Heart left ventricle (tissue), 16 donors: ENCODE measurements around the gene KRTAP10-6. TPM values are rescaled to one million over a fixed set of nuclear protein-coding genes. Genes with fewer than 3 reads are reported as not detected.

Experiments used
- ATAC-seq, 4 donors: fragments of 200-7000 bp; cut with Tn5 transposase; one replicate each; pipeline ENCODE4 v1.9.1; 2020 to 2022; ENCODE audit warnings: moderate library complexity in 4 of 4, mild to moderate bottlenecking in 3 of 4, moderate number of reproducible peaks in 1 of 4
- DNase-seq, 5 donors: peaks; one replicate each; pipeline ENCODE4 v3.0.0-alpha.2; 2020
- H3K27ac ChIP-seq, 12 donors: fragments of 200-600 bp; sonication (generic) in 4 of 12; one replicate each; pipeline versions ENCODE4 v1.5.0 to v1.8.0; 2016 to 2022; ENCODE audit warnings: mild to moderate bottlenecking in 2 of 12
- H3K27me3 ChIP-seq, 9 donors: fragments of 200-600 bp; sonication (generic) in 2 of 9; one replicate each; pipeline versions ENCODE4 v1.5.1 to v1.8.0; 2016 to 2022; ENCODE audit warnings: mild to moderate bottlenecking in 3 of 9
- H3K36me3 ChIP-seq, 9 donors: fragments of 200-600 bp; sonication (generic) in 2 of 9; one replicate each; pipeline versions ENCODE4 v1.5.0 to v1.8.0; 2018 to 2022; ENCODE audit warnings: mild to moderate bottlenecking in 2 of 9
- H3K4me1 ChIP-seq, 12 donors: fragments of 200-600 bp; sonication (generic) in 4 of 12; one replicate each; pipeline versions ENCODE4 v1.5.0 to v1.8.0; 2016 to 2022; ENCODE audit warnings: mild to moderate bottlenecking in 3 of 12
- H3K4me3 ChIP-seq, 12 donors: fragments of 200-600 bp; sonication (generic) in 4 of 12; one replicate each; pipeline versions ENCODE4 v1.5.0 to v1.8.0; 2017 to 2022; ENCODE audit warnings: mild to moderate bottlenecking in 9 of 12, moderate library complexity in 4 of 12
- H3K9me3 ChIP-seq, 12 donors: fragments of 200-600 bp; sonication (generic) in 4 of 12; one replicate each; pipeline versions ENCODE4 v1.5.0 to v1.8.0; 2016 to 2022; ENCODE audit warnings: mild to moderate bottlenecking in 1 of 12
- POLR2A ChIP-seq, 2 donors: fragments of 450-650 bp; IDR thresholded peaks; one replicate each; pipeline ENCODE4 v1.6.1; 2017; ENCODE audit warnings: antibody characterized with exemption in 2 of 2, mild to moderate bottlenecking in 2 of 2, moderate library complexity in 2 of 2
- WGBS, 4 donors: extraction: QIAGEN DNeasy Blood & Tissue Kit in 2 of 4; methylation state at CpG; one replicate each; pipeline versions ENCODE4 v1.1.5 to v1.1.7; 2013 to 2018; 5-methylcytosine and 5-hydroxymethylcytosine counted together
- intact Hi-C, 10 donors: fragments of 100-400 bp; cut with DNase I; formaldehyde crosslinking; loops; one replicate each; pipeline versions ENCODE4 v1.11.1 to v1.14.2; 2022
- polyA plus RNA-seq, 2 donors: library from polyadenylated mRNA; stranded (reverse); fragments of 200-250 nt; gene quantifications; one replicate each; pipeline ENCODE4 v1.2.3, GENCODE V29; 2013
- total RNA-seq, 9 donors: library from RNA; depleted of rRNA in 2 of 9; stranded (reverse); fragments of >200 nt in 2 of 9; fragmentation: NEBNext Ultra II Directional in 3 of 9; extraction: Animal tissue kit (Norgen Biotek cat#: 25700) in 3 of 9; gene quantifications; one replicate each; pipeline versions ENCODE4 v1.1.0 to v1.2.4, GENCODE V29; 2016 to 2023
- TF ChIP-seq, protein P1 (sequence below), 12 donors: fragments of 200-600 bp; sonication (generic) in 4 of 12; IDR thresholded peaks; one replicate each; pipeline versions ENCODE4 v1.5.0 to v1.8.0; 2018 to 2022; ENCODE audit warnings: antibody characterized with exemption in 12 of 12, mild to moderate bottlenecking in 5 of 12
- donor health status: ischemic (EF 13 %, LVEDD 7.1; RV severe dilation, severe dysfunction).
- donor health status: healthy with polysubstance abuse.
- donor health status: DM: no; HTN: yes; CAD: no.
- donor health status: DM: no; HTN: no; CAD: no.
- donor health status: ischemic (EF 25% LVEDD 6.9; RV normal size, moderate dysfunction).
- donor health status: ischemic (EF 25% LVEDD 5.7; RV mildly dilated, moderate dysfunction).
- donor health status: healthy.
- donor health status: DM: yes; HTN: yes; CAD: no.
- donor health status: ischemic (EF 35%, LVEDD 5.7; RV mildly dilated, moderate dysfunction).
- donor health status: nonischemic (EF 11% LVEDD 7.7; RV severe dilation, severe dysfunction).
- donor health status: DM: yes; HTN: yes; CAD: no.
- donor health status: PGD.
- donor health status: ischemic (EF 29% LVEDD 5.4; RV normal size, mild dysfunction).
- donor health status: nonischemic (EF 23%, LVEDD 6.1; RV moderate dilation, normal function).

Gene KRTAP10-6
- total and polyA plus RNA-seq, 11 donors, result not detected

DNA sequence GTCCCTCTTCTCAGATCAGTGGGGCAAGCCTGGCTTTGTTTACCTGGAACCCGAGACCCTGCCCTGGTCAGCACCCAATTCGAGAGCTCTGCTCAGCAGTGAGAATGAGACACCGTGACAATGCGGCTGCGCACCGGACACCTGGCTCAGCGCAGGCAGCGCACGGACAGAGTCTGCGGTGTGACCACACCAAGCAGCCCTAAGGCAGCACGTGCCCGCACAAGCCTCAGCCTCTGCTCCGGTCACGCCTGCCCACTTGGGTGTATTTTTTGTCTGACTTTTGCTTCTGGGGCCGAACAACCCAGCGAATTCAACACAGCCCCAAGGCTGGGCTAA, 24.3 kb upstream of the KRTAP10-6 start:
- 82 to 85% (median 83%) methylated on average over 16 of the region's 16 CpGs for WGBS, 4 donors
- H3K4me1 ChIP-seq, result peaks cover 0 to 8% (median 0%) of the 10 kb centered on the region in 12 donors
- no peak overlapping the region for H3K4me3 ChIP-seq
- TF ChIP-seq, protein P1, sequence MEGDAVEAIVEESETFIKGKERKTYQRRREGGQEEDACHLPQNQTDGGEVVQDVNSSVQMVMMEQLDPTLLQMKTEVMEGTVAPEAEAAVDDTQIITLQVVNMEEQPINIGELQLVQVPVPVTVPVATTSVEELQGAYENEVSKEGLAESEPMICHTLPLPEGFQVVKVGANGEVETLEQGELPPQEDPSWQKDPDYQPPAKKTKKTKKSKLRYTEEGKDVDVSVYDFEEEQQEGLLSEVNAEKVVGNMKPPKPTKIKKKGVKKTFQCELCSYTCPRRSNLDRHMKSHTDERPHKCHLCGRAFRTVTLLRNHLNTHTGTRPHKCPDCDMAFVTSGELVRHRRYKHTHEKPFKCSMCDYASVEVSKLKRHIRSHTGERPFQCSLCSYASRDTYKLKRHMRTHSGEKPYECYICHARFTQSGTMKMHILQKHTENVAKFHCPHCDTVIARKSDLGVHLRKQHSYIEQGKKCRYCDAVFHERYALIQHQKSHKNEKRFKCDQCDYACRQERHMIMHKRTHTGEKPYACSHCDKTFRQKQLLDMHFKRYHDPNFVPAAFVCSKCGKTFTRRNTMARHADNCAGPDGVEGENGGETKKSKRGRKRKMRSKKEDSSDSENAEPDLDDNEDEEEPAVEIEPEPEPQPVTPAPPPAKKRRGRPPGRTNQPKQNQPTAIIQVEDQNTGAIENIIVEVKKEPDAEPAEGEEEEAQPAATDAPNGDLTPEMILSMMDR (IDR thresholded peaks at IDR 0.05), result no peak
- no peak for TF ChIP-seq POLR2A (IDR thresholded peaks at IDR 0.05)
- H3K36me3 ChIP-seq, result no peaks in the 10 kb centered on the region
- H3K9me3 ChIP-seq, result peaks cover 0 to 17% (median 2%) of the 10 kb centered on the region in 12 donors
- DNase-seq (no peak), ATAC-seq (no peak)
- no peak overlapping the region for H3K27ac ChIP-seq
- intact Hi-C loops, result loop anchor here in 1 of 10 donors (5.0 kb wide), 1 partner anchor 176 kb away; no protein-coding TSS in a partner anchor
- peaks cover 0 to 5% (median 0%) of the 10 kb centered on the region in 9 donors for H3K27me3 ChIP-seq

DNA sequence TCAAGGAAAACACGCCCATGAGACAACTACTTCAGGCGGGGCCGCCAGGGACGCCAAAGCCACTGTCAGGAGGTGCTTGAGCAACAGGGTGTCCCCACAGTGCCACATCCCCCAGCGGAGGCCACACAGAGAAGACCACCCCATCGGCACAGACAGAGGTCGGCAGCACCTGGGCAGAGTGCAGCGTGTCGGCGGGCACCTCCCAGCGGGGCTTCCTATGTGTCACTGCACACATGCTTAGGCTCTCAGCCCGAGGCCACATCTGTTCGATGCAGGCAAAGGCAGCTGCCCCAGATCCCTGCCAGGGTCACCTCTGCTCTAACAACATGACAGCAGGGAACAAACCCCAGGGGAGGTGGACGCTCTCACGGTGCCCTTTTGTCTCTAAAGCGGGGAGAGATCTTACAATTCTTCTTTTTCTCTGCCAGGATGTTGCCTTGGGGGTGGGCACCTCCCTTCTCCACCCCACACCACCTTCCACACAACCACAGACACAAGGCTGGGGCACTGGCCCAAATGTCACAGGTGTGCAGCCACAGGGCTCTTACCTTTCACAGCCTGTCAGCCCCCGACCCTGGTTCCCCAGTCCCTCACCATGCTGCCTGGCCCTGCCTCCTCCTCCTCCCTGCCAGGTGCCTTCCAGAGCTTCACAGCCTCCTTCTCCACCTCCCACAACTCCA, 23.7 kb upstream of the KRTAP10-6 start:
- H3K36me3 ChIP-seq, result no peaks in the 10 kb centered on the region
- intact Hi-C loops, result loop anchor here in 1 of 10 donors (5.0 kb wide), 1 partner anchor 176 kb away; no protein-coding TSS in a partner anchor
- peaks cover 0 to 5% (median 0%) of the 10 kb centered on the region in 9 donors for H3K27me3 ChIP-seq
- no peak overlapping the region for H3K4me3 ChIP-seq
- no peak for DNase-seq
- no peak for ATAC-seq
- peaks cover 0 to 22% (median 2%) of the 10 kb centered on the region in 12 donors for H3K9me3 ChIP-seq
- peaks cover 0 to 8% (median 0%) of the 10 kb centered on the region in 12 donors for H3K4me1 ChIP-seq
- TF ChIP-seq POLR2A (IDR thresholded peaks at IDR 0.05), result no peak
- TF ChIP-seq, protein P1 (IDR thresholded peaks at IDR 0.05), result no peak
- WGBS, 4 donors, result 71 to 85% (median 77%) methylated on average over 16 to 17 of the region's 17 CpGs
- H3K27ac ChIP-seq, result no peak overlapping the region

DNA sequence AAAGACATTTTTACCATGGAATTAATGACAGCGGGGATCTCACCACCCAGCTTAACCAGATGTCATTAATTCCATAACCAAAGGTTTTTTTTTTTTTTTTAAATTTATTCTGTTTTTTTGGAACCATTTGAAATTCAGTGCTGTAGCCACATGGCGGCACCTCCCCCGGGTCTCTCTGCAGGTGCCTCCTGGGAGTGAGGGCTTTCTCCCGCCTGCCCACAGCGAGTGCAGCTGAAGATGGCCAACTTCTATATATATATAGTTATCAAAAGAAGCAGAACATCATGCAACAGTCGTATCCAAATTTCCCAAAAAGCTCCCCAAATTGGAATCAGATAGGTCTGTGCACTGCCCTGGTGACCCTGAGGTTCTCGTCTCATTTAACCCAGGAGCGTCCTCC, 23.2 kb upstream of the KRTAP10-6 start:
- no peak for TF ChIP-seq POLR2A (IDR thresholded peaks at IDR 0.05)
- TF ChIP-seq, protein P1 (IDR thresholded peaks at IDR 0.05), result no peak
- Histone ChIP-seq H3K4me1 (peaks cover 0 to 8% (median 0%) of the 10 kb centered on the region in 12 donors), H3K9me3 (peaks cover 0 to 27% (median 2%) of the 10 kb centered on the region in 12 donors), H3K27me3 (peaks cover 0 to 5% (median 0%) of the 10 kb centered on the region in 9 donors), H3K27ac (no peak overlapping the region), H3K36me3 (no peaks in the 10 kb centered on the region), H3K4me3 (no peak overlapping the region)
- ATAC-seq (no peak), DNase-seq (no peak)
- 73 to 80% (median 74%) methylated on average over 8 of the region's 8 CpGs for WGBS, 4 donors
- intact Hi-C loops, result loop anchor here in 1 of 10 donors (5.0 kb wide), 1 partner anchor 177 kb away; no protein-coding TSS in a partner anchor

DNA sequence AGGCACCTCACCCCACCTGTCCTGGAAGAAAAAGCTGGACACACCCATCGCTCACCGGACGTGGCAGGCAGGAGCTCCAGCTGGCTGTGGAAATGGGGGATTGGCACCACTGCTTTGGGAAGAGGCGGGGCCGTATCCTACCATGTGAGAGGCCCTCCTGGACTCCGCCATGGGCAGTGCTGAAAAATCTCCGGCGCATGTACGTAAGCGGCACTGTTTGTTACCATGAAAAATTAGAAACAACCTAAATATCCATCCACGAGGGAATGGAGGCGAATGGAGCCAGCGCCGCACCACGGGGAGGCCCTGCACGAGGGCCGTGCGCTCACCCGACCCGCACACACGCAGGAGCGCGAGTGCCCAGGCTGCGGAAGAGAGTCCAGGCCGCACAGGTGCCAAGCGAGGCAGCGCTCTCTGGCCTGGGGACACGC, 22.7 kb upstream of the KRTAP10-6 start:
- ATAC-seq, result no peak
- no peak for TF ChIP-seq POLR2A (IDR thresholded peaks at IDR 0.05)
- TF ChIP-seq, protein P1 (IDR thresholded peaks at IDR 0.05), result no peak
- peaks cover 0 to 8% (median 0%) of the 10 kb centered on the region in 12 donors for H3K4me1 ChIP-seq
- H3K4me3 ChIP-seq, result no peak overlapping the region
- no peak overlapping the region for H3K27ac ChIP-seq
- peak in 1 of 5 donors; percentile 50 for DNase-seq
- 87 to 94% (median 89%) methylated on average over 26 to 28 of the region's 28 CpGs for WGBS, 4 donors
- H3K36me3 ChIP-seq, result no peaks in the 10 kb centered on the region
- H3K9me3 ChIP-seq, result peaks cover 0 to 27% (median 2%) of the 10 kb centered on the region in 12 donors
- intact Hi-C loops, result loop anchor here in 1 of 10 donors (5.0 kb wide), 1 partner anchor 177 kb away; no protein-coding TSS in a partner anchor
- H3K27me3 ChIP-seq, result peaks cover 0 to 5% (median 0%) of the 10 kb centered on the region in 9 donors
